HepG2 (cell line): ENCODE results near the gene DBNDD2. TPM values are rescaled to one million over a fixed set of nuclear protein-coding genes. Genes with fewer than 3 reads are reported as not detected.

Experiments
- DNMT3B ChIP-seq: conservative IDR thresholded peaks from 2 replicates; pipeline ENCODE4 v1.6.1; 2016; ENCODE audit warnings: missing biosample characterization, control low read depth
- HDAC6 ChIP-seq: fragments of 200-600 bp; sonication (generic); IDR thresholded peaks from 2 replicates; pipeline ENCODE4 v1.7.0; 2017; ENCODE audit warnings: mild to moderate bottlenecking, antibody characterized with exemption, low read length, low read depth
- MAFK ChIP-seq, 2 experiments: IDR thresholded peaks in 1 of 2; conservative IDR thresholded peaks in 1 of 2; 2 replicates each; pipeline ENCODE4 v1.6.1; 2011; ENCODE audit warnings: improper control_type of control experiment in 2 of 2, low read length in 2 of 2
- MBD4 ChIP-seq: IDR thresholded peaks from 2 replicates; pipeline ENCODE4 v1.6.1; 2012; ENCODE audit warnings: low read length, inconsistent platforms, borderline replicate concordance
- MEF2D ChIP-seq: sonication (generic); formaldehyde crosslinking; IDR thresholded peaks from 2 replicates; pipeline ENCODE4 v1.5.1; 2020; ENCODE audit warnings: mild to moderate bottlenecking, missing genetic modification reagents
- NR2F6 ChIP-seq, 2 experiments: IDR thresholded peaks; 2 replicates each; pipeline ENCODE4 v1.6.1; 2016; ENCODE audit warnings: antibody characterized with exemption in 1 of 2, mild to moderate bottlenecking in 1 of 2
- SIN3A ChIP-seq: IDR thresholded peaks from 2 replicates; pipeline ENCODE4 v1.6.1; 2011; ENCODE audit warnings: low read depth, mild to moderate bottlenecking, control low read depth, low read length, borderline replicate concordance
- TBP ChIP-seq: sonication (generic); formaldehyde crosslinking; IDR thresholded peaks from 2 replicates; pipeline ENCODE4 v1.5.0; 2020; ENCODE audit warnings: missing genetic modification reagents
- TRIM22 ChIP-seq: fragments of 450-650 bp; IDR thresholded peaks from 2 replicates; pipeline ENCODE4 v1.6.1; 2017
- ZBTB39 ChIP-seq: sonication (generic); formaldehyde crosslinking; IDR thresholded peaks from 2 replicates; pipeline ENCODE4 v1.5.0; 2020; ENCODE audit warnings: missing genetic modification reagents
- ZFX ChIP-seq: sonication (generic); formaldehyde crosslinking; IDR thresholded peaks from 2 replicates; pipeline ENCODE4 v1.4.0; 2020; ENCODE audit warnings: mild to moderate bottlenecking, low read depth, missing genetic modification reagents, moderate library complexity
- ZNF260 ChIP-seq: sonication (generic); formaldehyde crosslinking; IDR thresholded peaks from 2 replicates; pipeline ENCODE4 v1.4.0; 2020; ENCODE audit warnings: missing genetic modification reagents, low read depth, mild to moderate bottlenecking, borderline replicate concordance
- ZNF292 ChIP-seq: sonication (generic); formaldehyde crosslinking; IDR thresholded peaks from 2 replicates; pipeline ENCODE4 v1.8.1; 2022; ENCODE audit warnings: mild to moderate bottlenecking, low read depth, missing genetic modification reagents, borderline replicate concordance
- ZNF331 ChIP-seq: sonication (generic); formaldehyde crosslinking; IDR thresholded peaks from 2 replicates; pipeline ENCODE4 v1.4.0; 2020; ENCODE audit warnings: missing genetic modification reagents
- ZNF350 ChIP-seq: sonication (generic); formaldehyde crosslinking; IDR thresholded peaks from 2 replicates; pipeline ENCODE4 v1.4.0; 2020; ENCODE audit warnings: mild to moderate bottlenecking, low read depth, missing genetic modification reagents, borderline replicate concordance
- ZNF737 ChIP-seq: sonication (generic); formaldehyde crosslinking; IDR thresholded peaks from 2 replicates; pipeline ENCODE4 v1.5.0; 2020; ENCODE audit warnings: missing genetic modification reagents, mild to moderate bottlenecking, borderline replicate concordance
- ZNF883 ChIP-seq: sonication (generic); formaldehyde crosslinking; IDR thresholded peaks from 2 replicates; pipeline ENCODE4 v1.5.1; 2020; ENCODE audit warnings: mild to moderate bottlenecking, missing genetic modification reagents; ENCODE audit errors: not compliant biosample characterization
- polyA plus RNA-seq, 8 experiments: library from polyadenylated mRNA; depleted of rRNA in 3 of 8; stranded (reverse) in 7 of 8; unstranded in 1 of 8; fragments of >200 nt; fragmentation: Illumina TruSeq in 4 of 8; extraction: Trizol in 4 of 8; gene quantifications; 2 replicates each; pipeline versions ENCODE4 v1.2.1 to v1.2.3, GENCODE V29; 2011 to 2016; ENCODE audit warnings: low read depth in 4 of 8, missing spikeins in 1 of 8, mixed read lengths in 1 of 8; ENCODE audit not compliant: insufficient read depth in 1 of 8
- total RNA-seq, 5 experiments: library from RNA; depleted of rRNA; stranded (reverse); fragments of >200 nt; fragmentation: Illumina TruSeq; extraction: Trizol; gene quantifications; 2 replicates each; pipeline ENCODE4 v1.2.3, GENCODE V29; 2016; ENCODE audit warnings: low read depth in 1 of 5
- TF ChIP-seq, protein P1 (sequence below): sonication (generic); formaldehyde crosslinking; IDR thresholded peaks from 2 replicates; pipeline ENCODE4 v1.4.0; 2020; ENCODE audit warnings: missing genetic modification reagents, borderline replicate concordance
- TF ChIP-seq, protein P2 (sequence below): sonication (generic); formaldehyde crosslinking; IDR thresholded peaks from 2 replicates; pipeline ENCODE4 v1.9.0; 2021; ENCODE audit warnings: missing genetic modification reagents, borderline replicate concordance

The DBNDD2 gene
- total and polyA plus RNA-seq, 2 of the 13 experiments (the other 11 are each of a cell fraction or from before 2014, with no cell fraction given) = 16.7 to 47.6 TPM

DNA sequence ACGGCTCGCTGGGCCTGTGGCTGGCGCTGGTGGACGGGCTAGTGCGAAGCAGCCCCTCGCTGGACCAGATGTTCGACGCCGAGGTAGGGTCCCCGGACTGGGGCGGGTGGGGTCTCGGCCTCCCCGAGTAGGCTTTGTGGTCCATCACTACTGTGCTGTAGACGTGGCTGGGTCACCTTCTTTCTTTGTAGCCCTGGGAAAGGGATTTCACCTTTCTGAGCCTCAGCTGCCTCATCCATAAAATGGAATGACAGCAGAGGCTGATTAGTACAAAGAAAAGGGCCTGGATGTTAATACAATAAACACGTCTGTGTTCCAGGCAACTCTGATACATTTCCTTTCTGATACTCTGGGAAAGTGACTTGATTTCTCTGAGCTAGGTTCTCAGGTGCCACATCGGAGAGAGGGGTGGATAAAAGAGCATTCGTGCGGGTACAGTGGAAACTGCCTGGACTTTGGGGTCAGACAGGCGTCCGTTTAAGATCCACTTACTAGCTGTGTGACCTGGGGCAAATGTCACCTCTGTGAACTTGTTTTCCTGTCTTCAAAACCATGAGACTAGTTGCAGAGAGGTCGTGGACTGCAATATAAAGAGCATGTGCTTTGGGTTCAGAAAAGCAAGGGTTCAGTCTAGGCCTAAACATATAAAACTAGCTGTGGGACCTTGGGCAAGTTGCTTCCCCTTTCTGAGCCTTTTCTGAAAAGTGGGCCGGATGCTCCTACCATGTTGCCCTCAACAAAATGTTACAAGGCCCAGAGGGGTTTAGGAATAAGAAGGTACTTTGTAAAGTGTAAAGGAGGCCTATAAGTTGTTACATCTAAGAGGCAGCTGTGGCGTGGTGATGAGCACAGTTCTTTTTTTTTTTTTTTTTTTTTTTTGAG lies 44.2 kb upstream of the DBNDD2 start (continued):
- TF ChIP-seq SIN3A (no peak), MEF2D (CRISPR knock-in tag) (no peak), ZNF292 (CRISPR knock-in tag) (no peak), HDAC6 (no peak), ZNF350 (no peak), DNMT3B (no peak; the same call in 1 of the 2 replicates), ZNF260 (CRISPR knock-in tag) (no peak), ZFX (CRISPR knock-in tag) (no peak), TBP (no peak), ZBTB39 (CRISPR knock-in tag) (no peak), ZNF737 (CRISPR knock-in tag) (no peak), TRIM22 (no peak), NR2F6 (IDR thresholded peaks at IDR 0.05) (no peak), NR2F6 (CRISPR knock-in tag; IDR thresholded peaks at IDR 0.05) (no peak), MBD4 (no peak), ZNF883 (peak; percentile 38), MAFK (conservative IDR thresholded peaks at IDR 0.05 in 1 of 2, IDR thresholded peaks at IDR 0.05 in 1 of 2; ENCODE audit: low read length in 2 of 2) (no peak), ZNF331 (CRISPR knock-in tag) (no peak)
- TF ChIP-seq, protein P1, sequence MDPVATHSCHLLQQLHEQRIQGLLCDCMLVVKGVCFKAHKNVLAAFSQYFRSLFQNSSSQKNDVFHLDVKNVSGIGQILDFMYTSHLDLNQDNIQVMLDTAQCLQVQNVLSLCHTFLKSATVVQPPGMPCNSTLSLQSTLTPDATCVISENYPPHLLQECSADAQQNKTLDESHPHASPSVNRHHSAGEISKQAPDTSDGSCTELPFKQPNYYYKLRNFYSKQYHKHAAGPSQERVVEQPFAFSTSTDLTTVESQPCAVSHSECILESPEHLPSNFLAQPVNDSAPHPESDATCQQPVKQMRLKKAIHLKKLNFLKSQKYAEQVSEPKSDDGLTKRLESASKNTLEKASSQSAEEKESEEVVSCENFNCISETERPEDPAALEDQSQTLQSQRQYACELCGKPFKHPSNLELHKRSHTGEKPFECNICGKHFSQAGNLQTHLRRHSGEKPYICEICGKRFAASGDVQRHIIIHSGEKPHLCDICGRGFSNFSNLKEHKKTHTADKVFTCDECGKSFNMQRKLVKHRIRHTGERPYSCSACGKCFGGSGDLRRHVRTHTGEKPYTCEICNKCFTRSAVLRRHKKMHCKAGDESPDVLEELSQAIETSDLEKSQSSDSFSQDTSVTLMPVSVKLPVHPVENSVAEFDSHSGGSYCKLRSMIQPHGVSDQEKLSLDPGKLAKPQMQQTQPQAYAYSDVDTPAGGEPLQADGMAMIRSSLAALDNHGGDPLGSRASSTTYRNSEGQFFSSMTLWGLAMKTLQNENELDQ = no peak
- TF ChIP-seq, protein P2, sequence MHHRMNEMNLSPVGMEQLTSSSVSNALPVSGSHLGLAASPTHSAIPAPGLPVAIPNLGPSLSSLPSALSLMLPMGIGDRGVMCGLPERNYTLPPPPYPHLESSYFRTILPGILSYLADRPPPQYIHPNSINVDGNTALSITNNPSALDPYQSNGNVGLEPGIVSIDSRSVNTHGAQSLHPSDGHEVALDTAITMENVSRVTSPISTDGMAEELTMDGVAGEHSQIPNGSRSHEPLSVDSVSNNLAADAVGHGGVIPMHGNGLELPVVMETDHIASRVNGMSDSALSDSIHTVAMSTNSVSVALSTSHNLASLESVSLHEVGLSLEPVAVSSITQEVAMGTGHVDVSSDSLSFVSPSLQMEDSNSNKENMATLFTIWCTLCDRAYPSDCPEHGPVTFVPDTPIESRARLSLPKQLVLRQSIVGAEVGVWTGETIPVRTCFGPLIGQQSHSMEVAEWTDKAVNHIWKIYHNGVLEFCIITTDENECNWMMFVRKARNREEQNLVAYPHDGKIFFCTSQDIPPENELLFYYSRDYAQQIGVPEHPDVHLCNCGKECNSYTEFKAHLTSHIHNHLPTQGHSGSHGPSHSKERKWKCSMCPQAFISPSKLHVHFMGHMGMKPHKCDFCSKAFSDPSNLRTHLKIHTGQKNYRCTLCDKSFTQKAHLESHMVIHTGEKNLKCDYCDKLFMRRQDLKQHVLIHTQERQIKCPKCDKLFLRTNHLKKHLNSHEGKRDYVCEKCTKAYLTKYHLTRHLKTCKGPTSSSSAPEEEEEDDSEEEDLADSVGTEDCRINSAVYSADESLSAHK (CRISPR knock-in tag) = no peak
